A673 (cell line): ENCODE measurements around the gene TMEM255B.
"Not testable (repeated sequence)": the region's sequence is repeated elsewhere in the genome, so short reads cannot be mapped to it uniquely, and the experiment has no call there.

Source experiments
- EZH2 ChIP-seq: fragments of 200-600 bp; sonication (generic); IDR thresholded peaks from 2 replicates; pipeline ENCODE4 v1.6.1; 2017; ENCODE audit warnings: borderline replicate concordance, low read depth, mild to moderate bottlenecking, mixed read lengths, antibody characterized with exemption, low read length; ENCODE audit not compliant: poor library complexity, severe bottlenecking
- TF ChIP-seq, protein P1 (sequence below): fragments of 300-800, 200-600 bp; sonication (generic); conservative IDR thresholded peaks from 2 replicates; pipeline ENCODE4 v1.5.1; 2017; ENCODE audit warnings: low read depth, mild to moderate bottlenecking, antibody characterized with exemption, low read length, moderate library complexity, mixed read lengths

DNA sequence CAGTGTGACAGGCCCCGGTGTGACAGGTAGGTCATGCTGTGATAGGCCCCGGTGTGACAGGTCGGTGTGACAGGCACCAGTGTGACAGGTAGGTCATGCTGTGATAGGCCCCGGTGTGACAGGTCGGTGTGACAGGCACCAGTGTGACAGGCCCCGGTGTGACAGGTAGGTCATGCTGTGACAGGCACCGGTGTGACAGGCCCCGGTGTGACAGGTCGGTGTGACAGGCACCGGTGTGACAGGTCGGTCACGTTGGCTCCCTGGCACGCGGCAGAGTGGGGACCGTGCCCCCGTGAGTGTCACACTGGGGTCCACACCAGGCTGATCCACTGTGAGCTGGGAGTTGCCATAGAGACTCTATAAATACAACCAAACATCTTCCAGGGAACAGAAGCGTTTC lies 75.0 kb downstream of the TMEM255B start:
- TF ChIP-seq, protein P1, sequence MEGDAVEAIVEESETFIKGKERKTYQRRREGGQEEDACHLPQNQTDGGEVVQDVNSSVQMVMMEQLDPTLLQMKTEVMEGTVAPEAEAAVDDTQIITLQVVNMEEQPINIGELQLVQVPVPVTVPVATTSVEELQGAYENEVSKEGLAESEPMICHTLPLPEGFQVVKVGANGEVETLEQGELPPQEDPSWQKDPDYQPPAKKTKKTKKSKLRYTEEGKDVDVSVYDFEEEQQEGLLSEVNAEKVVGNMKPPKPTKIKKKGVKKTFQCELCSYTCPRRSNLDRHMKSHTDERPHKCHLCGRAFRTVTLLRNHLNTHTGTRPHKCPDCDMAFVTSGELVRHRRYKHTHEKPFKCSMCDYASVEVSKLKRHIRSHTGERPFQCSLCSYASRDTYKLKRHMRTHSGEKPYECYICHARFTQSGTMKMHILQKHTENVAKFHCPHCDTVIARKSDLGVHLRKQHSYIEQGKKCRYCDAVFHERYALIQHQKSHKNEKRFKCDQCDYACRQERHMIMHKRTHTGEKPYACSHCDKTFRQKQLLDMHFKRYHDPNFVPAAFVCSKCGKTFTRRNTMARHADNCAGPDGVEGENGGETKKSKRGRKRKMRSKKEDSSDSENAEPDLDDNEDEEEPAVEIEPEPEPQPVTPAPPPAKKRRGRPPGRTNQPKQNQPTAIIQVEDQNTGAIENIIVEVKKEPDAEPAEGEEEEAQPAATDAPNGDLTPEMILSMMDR = not testable (repeated sequence)
- not testable (repeated sequence) for TF ChIP-seq EZH2
